ENCODE results near the gene FGD4. TPM values are rescaled to one million over a fixed set of nuclear protein-coding genes. Genes with fewer than 3 reads are reported as not detected.

FGD4 gene
- total and polyA plus RNA-seq, 8 donors, result 18.6 to 38.9 (median 25.5) TPM

GRCh38 chr12:32377344-32378055, 21.9 kb upstream of the FGD4 start:
- Histone ChIP-seq H3K36me3 (no peaks in the 10 kb centered on the region), H3K27ac (no peak overlapping the region), H3K9me3 (no peaks in the 10 kb centered on the region), H3K4me1 (no peaks in the 10 kb centered on the region), H3K27me3 (no peaks in the 10 kb centered on the region), H3K4me3 (no peak overlapping the region)
- no peak for TF ChIP-seq CTCF (IDR thresholded peaks at IDR 0.05)
- intact Hi-C loops (cut with DNase I), result no loop called here
- ATAC-seq, result no peak
- DNase-seq, result no peak

- intact Hi-C loops (cut with DNase I), result no loop called here
- Histone ChIP-seq H3K4me3 (no peak overlapping the region), H3K9me3 (no peaks in the 10 kb centered on the region), H3K36me3 (no peaks in the 10 kb centered on the region), H3K4me1 (no peaks in the 10 kb centered on the region), H3K27ac (no peak overlapping the region), H3K27me3 (no peaks in the 10 kb centered on the region)
- ATAC-seq (no peak), DNase-seq (no peak)
- no peak for TF ChIP-seq CTCF (IDR thresholded peaks at IDR 0.05)
Observed at GRCh38 chr12:32379213-32379612, 20.1 kb upstream of the FGD4 start.

GRCh38 chr12:32379667-32380066, 19.7 kb upstream of the FGD4 start:
- H3K9me3 ChIP-seq, result no peaks in the 10 kb centered on the region
- H3K36me3 ChIP-seq, result no peaks in the 10 kb centered on the region
- ATAC-seq (no peak), DNase-seq (no peak)
- no peak overlapping the region for H3K4me3 ChIP-seq
- no peaks in the 10 kb centered on the region for H3K4me1 ChIP-seq
- no peak overlapping the region for H3K27ac ChIP-seq
- TF ChIP-seq CTCF (IDR thresholded peaks at IDR 0.05), result no peak
- intact Hi-C loops (cut with DNase I), result no loop called here
- no peaks in the 10 kb centered on the region for H3K27me3 ChIP-seq

GRCh38 chr12:32382226-32382625, 17.1 kb upstream of the FGD4 start:
- Histone ChIP-seq H3K4me3 (no peak overlapping the region), H3K27ac (no peak overlapping the region), H3K4me1 (no peaks in the 10 kb centered on the region), H3K36me3 (no peaks in the 10 kb centered on the region), H3K27me3 (no peaks in the 10 kb centered on the region), H3K9me3 (no peaks in the 10 kb centered on the region)
- no peak for ATAC-seq
- intact Hi-C loops (cut with DNase I), result no loop called here
- DNase-seq, result no peak
- TF ChIP-seq CTCF (IDR thresholded peaks at IDR 0.05), result no peak

- DNase-seq, result peak; percentile 17 to 89 (median 59)
- peak overlapping the region; percentile 9 to 32 for H3K4me3 ChIP-seq
Observed at GRCh38 chr12:32390572-32391219, 8.7 kb upstream of the FGD4 start.

More at GRCh38 chr12:32390572-32391219, 8.7 kb upstream of the FGD4 start:
- H3K27me3 ChIP-seq, result peaks cover 0 to 6% of the 10 kb centered on the region in 2 donors
- no peak for TF ChIP-seq CTCF (IDR thresholded peaks at IDR 0.05)
- H3K27ac ChIP-seq, result no peak overlapping the region
- intact Hi-C loops (cut with DNase I), result no loop called here
- peaks cover 0 to 4% of the 10 kb centered on the region in 2 donors for H3K9me3 ChIP-seq
- ATAC-seq, result peak; percentile 97
- H3K4me1 ChIP-seq, result peaks cover 0 to 5% of the 10 kb centered on the region in 2 donors
- H3K36me3 ChIP-seq, result no peaks in the 10 kb centered on the region

All from left lung (tissue), 10 donors.